MCF 10A (cell line): Measurements from ENCODE around the gene MLANA. TPM values are rescaled to one million over a fixed set of nuclear protein-coding genes. Genes with fewer than 3 reads are reported as not detected.

Source experiments
- BruUV-seq: library from RNA; stranded (reverse); fragments of 400-500 nt; replicated peaks from 2 replicates; lab custom pipeline; 2021; lab: Mats Ljungman, UMichigan
- CTCF ChIA-PET: fragments of 300-600 bp; sonication (Branson Sonifier 250); formaldehyde crosslinking; extraction: SDS; loops from one replicate; lab custom pipeline; 2021; ENCODE audit warnings: antibody characterized with exemption, inconsistent platforms; lab: Yijun Ruan, JAX
- POLR2A ChIA-PET: fragments of 300-600, 350-650 bp; sonication (Branson Sonifier 250); formaldehyde crosslinking; extraction: SDS; loops from one replicate; lab custom pipeline; 2020; ENCODE audit warnings: antibody characterized with exemption, inconsistent platforms; lab: Yijun Ruan, JAX
- DNase-seq: peaks from one replicate; pipeline ENCODE4 v3.0.0-alpha.2; 2018; ENCODE audit not compliant: unreplicated experiment
- H3K27ac Mint-ChIP-seq: one replicate; pipeline ENCODE4 v1.8.0; 2022; ENCODE audit warnings: mild to moderate bottlenecking, low read depth, mixed read lengths; ENCODE audit not compliant: unreplicated experiment
- H3K27me3 Mint-ChIP-seq: one replicate; pipeline ENCODE4 v1.8.0; 2022; ENCODE audit warnings: mixed read lengths; ENCODE audit not compliant: insufficient read depth, unreplicated experiment
- H3K36me3 Mint-ChIP-seq: one replicate; pipeline ENCODE4 v1.8.0; 2022; ENCODE audit warnings: mild to moderate bottlenecking, moderate library complexity, mixed read lengths; ENCODE audit not compliant: insufficient read depth, unreplicated experiment
- H3K4me1 Mint-ChIP-seq: one replicate; pipeline ENCODE4 v1.8.0; 2022; ENCODE audit warnings: mixed read lengths; ENCODE audit not compliant: insufficient read depth, unreplicated experiment
- H3K4me3 Mint-ChIP-seq: one replicate; pipeline ENCODE4 v1.8.0; 2022; ENCODE audit warnings: mild to moderate bottlenecking, moderate library complexity, mixed read lengths; ENCODE audit not compliant: unreplicated experiment
- H3K9me3 Mint-ChIP-seq: one replicate; pipeline ENCODE4 v1.8.0; 2022; ENCODE audit warnings: mixed read lengths; ENCODE audit not compliant: unreplicated experiment
- intact Hi-C: fragments of 100-400 bp; cut with micrococcal nuclease; formaldehyde crosslinking; loops from 2 replicates; pipeline ENCODE4 v1.14.1; 2022
- total RNA-seq: library from RNA; stranded (reverse); gene quantifications from 2 replicates; pipeline ENCODE4 v1.2.3, GENCODE V29; 2022
- TF ChIP-seq, protein P1 (sequence below): fragments of 200-600 bp; IDR thresholded peaks from one replicate; pipeline ENCODE4 v1.8.0; 2022; ENCODE audit warnings: antibody characterized with exemption, mild to moderate bottlenecking; ENCODE audit not compliant: unreplicated experiment

The MLANA gene
- total RNA-seq, 1 experiment from 2014 or later: not detected

DNA sequence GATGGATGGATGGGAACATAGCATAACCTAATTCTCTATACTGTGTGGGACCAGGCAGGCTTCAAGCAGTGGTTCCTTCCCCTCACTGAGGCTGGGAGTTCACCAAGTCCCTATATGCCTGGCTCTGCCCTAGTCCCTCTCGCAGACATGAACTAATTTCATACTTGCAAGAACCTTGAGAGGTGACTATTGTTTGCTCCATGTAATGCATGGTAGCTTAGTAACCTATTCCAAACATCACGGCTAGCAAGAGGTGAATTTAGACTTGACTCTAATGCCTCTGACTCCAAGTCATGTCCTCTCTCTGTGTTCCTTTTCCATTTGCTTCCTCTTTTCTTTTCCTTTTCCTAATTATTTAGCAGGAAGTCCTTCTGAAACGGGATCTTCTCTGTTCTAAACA is 31.9 kb upstream of the MLANA start:
- no peaks in the 10 kb centered on the region for H3K9me3 Mint-ChIP-seq
- ChIA-PET CTCF (interaction anchor here (0.8 to 1.7 kb wide), 3 partner anchors 21 to 27 kb away, joined by 3 to 11 read pairs (median 3); partner anchors contain the start of gene ERMP1), POLR2A (interaction anchor here (1.2 kb wide), 1 partner anchor 156 kb away, joined by 4 read pairs; no protein-coding TSS in a partner anchor)
- DNase-seq: no peak
- no peak overlapping the region for H3K4me3 Mint-ChIP-seq
- intact Hi-C loops: no loop called here
- TF ChIP-seq, protein P1, sequence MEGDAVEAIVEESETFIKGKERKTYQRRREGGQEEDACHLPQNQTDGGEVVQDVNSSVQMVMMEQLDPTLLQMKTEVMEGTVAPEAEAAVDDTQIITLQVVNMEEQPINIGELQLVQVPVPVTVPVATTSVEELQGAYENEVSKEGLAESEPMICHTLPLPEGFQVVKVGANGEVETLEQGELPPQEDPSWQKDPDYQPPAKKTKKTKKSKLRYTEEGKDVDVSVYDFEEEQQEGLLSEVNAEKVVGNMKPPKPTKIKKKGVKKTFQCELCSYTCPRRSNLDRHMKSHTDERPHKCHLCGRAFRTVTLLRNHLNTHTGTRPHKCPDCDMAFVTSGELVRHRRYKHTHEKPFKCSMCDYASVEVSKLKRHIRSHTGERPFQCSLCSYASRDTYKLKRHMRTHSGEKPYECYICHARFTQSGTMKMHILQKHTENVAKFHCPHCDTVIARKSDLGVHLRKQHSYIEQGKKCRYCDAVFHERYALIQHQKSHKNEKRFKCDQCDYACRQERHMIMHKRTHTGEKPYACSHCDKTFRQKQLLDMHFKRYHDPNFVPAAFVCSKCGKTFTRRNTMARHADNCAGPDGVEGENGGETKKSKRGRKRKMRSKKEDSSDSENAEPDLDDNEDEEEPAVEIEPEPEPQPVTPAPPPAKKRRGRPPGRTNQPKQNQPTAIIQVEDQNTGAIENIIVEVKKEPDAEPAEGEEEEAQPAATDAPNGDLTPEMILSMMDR: no peak
- no peaks in the 10 kb centered on the region for H3K27me3 Mint-ChIP-seq
- no TSS peak for BruUV-seq
- H3K27ac Mint-ChIP-seq: no peak overlapping the region
- no peaks in the 10 kb centered on the region for H3K36me3 Mint-ChIP-seq
- H3K4me1 Mint-ChIP-seq: no peaks in the 10 kb centered on the region

DNA sequence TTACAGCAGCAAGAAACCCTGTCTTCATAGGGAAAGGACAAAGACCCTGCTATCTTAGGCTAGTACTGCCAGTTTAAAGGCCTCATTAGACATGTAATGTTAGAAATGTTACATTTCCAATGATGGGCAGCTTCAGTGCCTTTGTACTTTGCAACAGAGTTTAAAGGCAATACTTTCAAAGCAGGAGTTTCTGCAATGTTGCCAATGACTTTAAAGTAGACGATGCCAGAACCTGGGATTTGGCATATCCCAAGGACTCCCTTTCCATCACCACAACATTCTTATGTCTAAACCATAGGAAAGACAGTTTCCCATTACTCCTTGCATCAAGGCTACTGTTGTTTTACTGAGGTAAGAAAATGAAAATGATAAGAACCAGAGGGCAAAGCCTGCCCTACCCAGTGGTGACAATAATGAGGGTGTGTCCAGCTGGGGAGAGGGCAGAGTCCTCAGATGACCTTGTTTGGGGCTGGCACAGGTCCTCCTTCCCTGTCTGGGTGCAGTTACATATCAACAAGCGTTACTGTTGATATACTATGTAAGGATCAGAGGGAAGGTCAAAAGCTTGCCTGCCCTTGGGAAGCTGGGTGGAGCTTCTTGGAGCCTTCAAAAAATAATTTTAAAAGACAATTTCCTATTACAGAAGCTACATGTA is 27.5 kb upstream of the MLANA start:
- POLR2A ChIA-PET: interaction anchor here (0.6 to 0.7 kb wide), 2 partner anchors 28 to 152 kb away, joined by 3 read pairs; partner anchors contain the start of genes MLANA and RANBP6
- no peak for DNase-seq
- TF ChIP-seq, protein P1: no peak
- Mint-ChIP-seq H3K4me3 (no peak overlapping the region), H3K36me3 (no peaks in the 10 kb centered on the region), H3K27ac (no peak overlapping the region), H3K4me1 (no peaks in the 10 kb centered on the region), H3K27me3 (no peaks in the 10 kb centered on the region), H3K9me3 (no peaks in the 10 kb centered on the region)
- BruUV-seq: no TSS peak
- CTCF ChIA-PET: interaction anchor here (1.0 to 5.3 kb wide), 4 partner anchors 9 to 64 kb away, joined by 3 to 28 read pairs (median 4); no protein-coding TSS in a partner anchor
- intact Hi-C loops: no loop called here

DNA sequence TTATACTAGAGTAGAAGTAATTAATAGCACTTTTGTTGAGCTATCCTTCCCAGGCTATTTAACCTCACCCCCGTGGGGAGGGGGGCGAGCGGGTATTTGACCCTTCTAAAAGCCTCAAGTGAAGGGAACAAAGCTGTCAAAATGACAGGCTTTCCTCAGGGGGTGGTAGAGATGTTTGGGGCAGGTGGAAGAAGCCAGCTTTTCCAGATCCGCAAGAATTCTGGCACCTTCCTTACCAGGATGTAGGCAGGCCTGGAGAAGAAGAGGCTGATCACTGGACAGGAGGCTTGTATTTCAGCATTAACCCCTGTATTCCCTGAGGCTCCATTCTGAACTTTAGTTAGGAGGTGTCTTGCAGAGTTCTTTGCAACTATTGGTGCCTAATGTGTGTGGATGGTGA is 26.2 kb upstream of the MLANA start:
- ChIA-PET POLR2A (interaction anchor here (1.7 kb wide), 1 partner anchor 13 kb away, joined by 4 read pairs; no protein-coding TSS in a partner anchor), CTCF (interaction anchor here (0.6 to 5.3 kb wide), 3 partner anchors 10 to 25 kb away, joined by 3 to 28 read pairs (median 5); no protein-coding TSS in a partner anchor)
- Mint-ChIP-seq H3K27ac (no peak overlapping the region), H3K4me3 (no peak overlapping the region), H3K9me3 (no peaks in the 10 kb centered on the region), H3K36me3 (no peaks in the 10 kb centered on the region), H3K27me3 (no peaks in the 10 kb centered on the region), H3K4me1 (peaks cover 2% of the 10 kb centered on the region)
- intact Hi-C loops: no loop called here
- TF ChIP-seq, protein P1: no peak
- no TSS peak for BruUV-seq
- DNase-seq: no peak

DNA sequence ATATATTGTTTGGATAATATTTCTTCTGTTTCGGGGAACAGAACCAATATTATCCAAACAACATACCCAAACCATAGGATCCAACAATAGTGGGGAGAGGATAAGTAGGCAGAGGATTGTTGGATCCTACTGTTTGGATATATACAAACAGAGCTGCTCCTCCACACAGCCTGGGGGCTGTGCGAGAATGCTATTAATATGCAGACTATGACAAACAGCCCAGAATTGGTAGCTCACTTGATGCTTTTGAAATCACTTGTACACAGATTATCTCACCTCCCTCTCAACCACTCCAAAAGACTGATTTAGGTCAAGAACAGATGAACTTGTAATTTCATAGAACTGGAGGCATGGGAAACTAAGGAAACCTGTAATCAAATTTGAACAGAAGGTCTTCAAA is 24.4 kb upstream of the MLANA start:
- intact Hi-C loops: no loop called here
- no peak overlapping the region for H3K27ac Mint-ChIP-seq
- no peak overlapping the region for H3K4me3 Mint-ChIP-seq
- peaks cover 12% of the 10 kb centered on the region for H3K4me1 Mint-ChIP-seq
- no peaks in the 10 kb centered on the region for H3K27me3 Mint-ChIP-seq
- TF ChIP-seq, protein P1: no peak
- no peaks in the 10 kb centered on the region for H3K9me3 Mint-ChIP-seq
- CTCF ChIA-PET: interaction anchor here (0.6 to 5.3 kb wide), 3 partner anchors 9 to 34 kb away, joined by 3 to 28 read pairs (median 8); partner anchors contain the start of gene ERMP1
- DNase-seq: no peak
- no peaks in the 10 kb centered on the region for H3K36me3 Mint-ChIP-seq
- BruUV-seq: no TSS peak
- POLR2A ChIA-PET: interaction anchor here (0.5 kb wide), 1 partner anchor 54 kb away, joined by 3 read pairs; no protein-coding TSS in a partner anchor
